GM20431 (cell line): ENCODE results near the gene SCN1B.
"Not testable (repeated sequence)": the region's sequence is repeated elsewhere in the genome, so short reads cannot be mapped to it uniquely, and the experiment has no call there.

Experiments used
- in situ Hi-C: fragments of 300-500 bp; cut with MseI, MboI; formaldehyde crosslinking; loops from one replicate; pipeline ENCODE4 v1.15.0; 2020; ENCODE audit warnings: low sequenced_read_pairs; ENCODE audit not compliant: unreplicated experiment

SCN1B gene

GRCh38 chr19:35048911-35049411, 18.7 kb downstream of the SCN1B start:
- in situ Hi-C loops: no loop called here

GRCh38 chr19:35049456-35049855, 19.2 kb downstream of the SCN1B start:
- in situ Hi-C loops: no loop called here

- in situ Hi-C loops: not testable (repeated sequence)
These were observed 20.4 kb downstream of the SCN1B start for GRCh38 chr19:35050662-35051061.

- in situ Hi-C loops: not testable (repeated sequence)
These were observed 21.0 kb downstream of the SCN1B start for GRCh38 chr19:35051268-35051667.

- in situ Hi-C loops: no loop called here
These were observed 21.5 kb downstream of the SCN1B start for GRCh38 chr19:35051796-35052195.

- in situ Hi-C loops: no loop called here
These were observed 22.4 kb downstream of the SCN1B start for GRCh38 chr19:35052599-35053190.

GRCh38 chr19:35053667-35054293, 23.5 kb downstream of the SCN1B start:
- in situ Hi-C loops: no loop called here

GRCh38 chr19:35054626-35055025, 24.4 kb downstream of the SCN1B start:
- in situ Hi-C loops: no loop called here

- in situ Hi-C loops: no loop called here
These were observed 25.5 kb downstream of the SCN1B start for GRCh38 chr19:35055715-35056179.

- in situ Hi-C loops: no loop called here
These were observed 26.3 kb downstream of the SCN1B start for GRCh38 chr19:35056513-35057063.

GRCh38 chr19:35058370-35058769, 28.1 kb downstream of the SCN1B start:
- in situ Hi-C loops: no loop called here

GRCh38 chr19:35059006-35059798, 28.9 kb downstream of the SCN1B start:
- in situ Hi-C loops: no loop called here

GRCh38 chr19:35059799-35060091, 29.5 kb downstream of the SCN1B start:
- in situ Hi-C loops: no loop called here

- in situ Hi-C loops: no loop called here
These were observed 30.0 kb downstream of the SCN1B start for GRCh38 chr19:35060160-35060855.

GRCh38 chr19:35061583-35062373, 31.5 kb downstream of the SCN1B start:
- in situ Hi-C loops: no loop called here

GRCh38 chr19:35062942-35063341, 32.7 kb downstream of the SCN1B start:
- in situ Hi-C loops: no loop called here

GRCh38 chr19:35063940-35064818, 33.9 kb downstream of the SCN1B start:
- in situ Hi-C loops: no loop called here

GRCh38 chr19:35065574-35065973, 35.3 kb downstream of the SCN1B start:
- in situ Hi-C loops: no loop called here

GRCh38 chr19:35066121-35066520, 35.9 kb downstream of the SCN1B start:
- in situ Hi-C loops: no loop called here
